Measurements from ENCODE around the gene ADGRG6. TPM values are rescaled to one million over a fixed set of nuclear protein-coding genes. Genes with fewer than 3 reads are reported as not detected.

ADGRG6 gene
- total and polyA plus RNA-seq, 2 of the 8 experiments (the other 6 are each of a cell fraction or from before 2014, with no cell fraction given) = 1.1 to 6.2 TPM

DNA sequence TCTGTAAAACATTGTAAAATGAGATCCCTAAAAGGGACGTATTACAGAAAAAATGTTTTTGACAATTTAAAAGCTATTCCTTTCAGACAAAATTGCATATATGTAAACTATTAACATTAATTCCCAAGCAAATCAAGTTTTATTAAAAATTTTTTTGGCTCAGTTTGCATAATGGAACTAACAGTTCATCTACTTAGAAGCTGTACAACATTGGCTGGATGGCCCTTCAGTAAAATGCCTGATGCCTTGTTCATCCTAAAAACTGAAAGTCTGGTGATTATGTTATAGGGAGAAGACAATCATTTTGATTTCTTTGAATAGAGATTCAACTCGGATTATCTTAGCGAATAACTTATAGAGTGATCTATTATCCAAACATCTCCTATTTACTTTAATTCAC is 52.8 kb downstream of the ADGRG6 start:
- Histone ChIP-seq H3K9me3 (ENCODE audit: insufficient read depth in 2 of 2, low read depth in 1 of 2, low read length in 1 of 2) (no peaks in the 10 kb centered on the region), H3K23me2 (ENCODE audit: low read depth, low read length) (no peaks in the 10 kb centered on the region), H4K20me1 (replicated peaks in 1 of 2; ENCODE audit: control insufficient read depth in 1 of 2, insufficient read depth in 2 of 2, low read length in 2 of 2) (no peaks in the 10 kb centered on the region), H3K4me1 (replicated peaks in 1 of 4; ENCODE audit: control insufficient read depth in 3 of 4, insufficient read depth in 4 of 4, low read length in 3 of 4) (no peaks in the 10 kb centered on the region), H2BK120ac (replicated peaks; ENCODE audit: low read depth, low read length) (no peak overlapping the region), H3K4me2 (ENCODE audit: insufficient read depth in 1 of 2, low read depth in 2 of 2, low read length in 2 of 2) (no peak overlapping the region), H3K14ac (ENCODE audit: insufficient read length) (no peak overlapping the region), H2BK12ac (ENCODE audit: low read depth, low read length) (no peak overlapping the region), H2BK5ac (ENCODE audit: low read depth, low read length) (no peak overlapping the region), H3K27ac (ENCODE audit: low read depth, low read length) (no peak overlapping the region), H2BK20ac (ENCODE audit: low read length) (no peak overlapping the region), H3K79me2 (ENCODE audit: control insufficient read depth in 1 of 2, insufficient read depth in 2 of 2, low read length in 2 of 2) (no peaks in the 10 kb centered on the region), H3K36me3 (ENCODE audit: control insufficient read depth in 2 of 4, insufficient read depth in 4 of 4, low read length in 3 of 4) (no peaks in the 10 kb centered on the region), H3K4me3 (ENCODE audit: extremely low read depth in 1 of 4, insufficient read depth in 2 of 4, low read depth in 3 of 4, low read length in 4 of 4) (no peak overlapping the region), H4K5ac (ENCODE audit: insufficient read length, low read depth, low read length) (no peak overlapping the region), H2AFZ (ENCODE audit: low read length) (no peak overlapping the region), H3K56ac (replicated peaks; ENCODE audit: insufficient read length, low read depth, low read length) (no peak overlapping the region), H4K8ac (ENCODE audit: extremely low read depth, insufficient read depth, low read length) (no peak overlapping the region), H2AK5ac (ENCODE audit: low read depth, low read length) (no peak overlapping the region), H3K27me3 (replicated peaks in 1 of 4; ENCODE audit: control insufficient read depth in 3 of 4, extremely low read depth in 1 of 4, insufficient read depth in 3 of 4, low read length in 3 of 4) (no peaks in the 10 kb centered on the region), H3K4ac (replicated peaks; ENCODE audit: insufficient read length, low read depth, low read length) (no peak overlapping the region), H3K9ac (replicated peaks in 1 of 4; ENCODE audit: extremely low read depth in 1 of 4, low read depth in 3 of 4, low read length in 3 of 4) (no peak overlapping the region), H4K91ac (replicated peaks; ENCODE audit: insufficient read length, low read length) (no peak overlapping the region), H2BK15ac (ENCODE audit: low read length) (no peak overlapping the region), H3K23ac (ENCODE audit: insufficient read length) (no peak overlapping the region), H3K18ac (ENCODE audit: extremely low read depth, low read length) (no peak overlapping the region), H3K79me1 (ENCODE audit: low read depth, low read length) (no peaks in the 10 kb centered on the region)
- POLR2A ChIA-PET (ENCODE audit: partially characterized antibody) = interaction anchor here (0.5 kb wide), 1 partner anchor 217 kb away, joined by 3 read pairs; no protein-coding TSS in a partner anchor
- no peak for FAIRE-seq
- TF ChIP-seq TBP (IDR thresholded peaks at IDR 0.05; ENCODE audit: low read depth, low read length) (no peak), SIN3A (conservative IDR thresholded peaks at IDR 0.05 in 1 of 2, IDR thresholded peaks at IDR 0.05 in 1 of 2; ENCODE audit: low read depth in 1 of 2, low read length in 2 of 2) (no peak), GABPA (IDR thresholded peaks at IDR 0.05; ENCODE audit: borderline replicate concordance, insufficient read depth, low read length) (no peak), KDM4A (IDR thresholded peaks at IDR 0.05; ENCODE audit: low read depth, low read length, severe bottlenecking) (no peak), EGR1 (IDR thresholded peaks at IDR 0.05; ENCODE audit: borderline replicate concordance, low read depth, low read length) (no peak)
- CTCF ChIA-PET (ENCODE audit: partially characterized antibody) = no interaction called here
- 90% methylated on average over 3 of the region's 3 CpGs; no CpG with 5 or more reads in 1 of the 2 experiments for WGBS, 2 experiments (ENCODE audit: extremely low coverage in 1 of 2, insufficient coverage in 1 of 2, insufficient read length in 1 of 2, insufficient replicate concordance in 2 of 2, low coverage in 1 of 2, low lambda C conversion rate in 2 of 2, missing lambda C conversion rate in 1 of 2)
- DNase-seq (ENCODE audit: low read depth in 1 of 2, low spot score in 2 of 2) = no peak

Data from H1 (cell line).